Loucy (cell line): ENCODE measurements around the gene POLR2H.

Experiments used
- H2AFZ ChIP-seq: fragments of 200-600 bp; sonication (generic); 2 replicates; pipeline ENCODE4 v1.6.0; 2016; ENCODE audit warnings: antibody characterized with exemption, mild to moderate bottlenecking, low read length, moderate library complexity
- H3F3A ChIP-seq: fragments of 200-600 bp; 2 replicates; pipeline ENCODE4 v1.6.0; 2016; ENCODE audit warnings: antibody characterized with exemption, low read depth, mild to moderate bottlenecking
- H3K27me3 ChIP-seq: fragments of 200-600 bp; sonication (generic); 2 replicates; pipeline ENCODE4 v1.6.1; 2014; ENCODE audit warnings: low read length, mild to moderate bottlenecking; ENCODE audit not compliant: insufficient read depth, poor library complexity, severe bottlenecking
- H3K36me3 ChIP-seq: fragments of 200-600 bp; sonication (generic); 2 replicates; pipeline ENCODE4 v1.6.1; 2016; ENCODE audit warnings: low read length; ENCODE audit not compliant: insufficient read depth
- H3K4me1 ChIP-seq: fragments of 200-600 bp; sonication (generic); 2 replicates; pipeline ENCODE4 v1.5.1; 2014; ENCODE audit warnings: low read length, mild to moderate bottlenecking; ENCODE audit not compliant: insufficient read depth, poor library complexity, severe bottlenecking
- H3K4me2 ChIP-seq: fragments of 200-600 bp; sonication (generic); 2 replicates; pipeline ENCODE4 v1.6.0; 2014; ENCODE audit warnings: antibody characterized with exemption, low read length, low read depth, mild to moderate bottlenecking; ENCODE audit not compliant: poor library complexity, severe bottlenecking
- H3K4me3 ChIP-seq: fragments of 200-600 bp; sonication (generic); 2 replicates; pipeline ENCODE4 v1.5.1; 2014; ENCODE audit warnings: low read length, mild to moderate bottlenecking, mixed read lengths; ENCODE audit not compliant: poor library complexity, severe bottlenecking
- H3K79me2 ChIP-seq: fragments of 200-600 bp; sonication (generic); 2 replicates; pipeline ENCODE4 v1.6.1; 2014; ENCODE audit warnings: low read length; ENCODE audit not compliant: insufficient read depth
- H3K9ac ChIP-seq: fragments of 200-600 bp; sonication (generic); 2 replicates; pipeline ENCODE4 v1.6.0; 2014; ENCODE audit warnings: mild to moderate bottlenecking, low read depth, low read length, moderate library complexity; ENCODE audit not compliant: poor library complexity, severe bottlenecking
- H3K9me2 ChIP-seq: fragments of 200-600 bp; sonication (generic); replicated peaks from 2 replicates; pipeline ENCODE4 v1.6.1; 2016; ENCODE audit warnings: low read depth, low read length, mixed read lengths
- H3K9me3 ChIP-seq: fragments of 200-600 bp; sonication (generic); 2 replicates; pipeline ENCODE4 v1.6.1; 2014; ENCODE audit warnings: mild to moderate bottlenecking, antibody characterized with exemption, low read length, low read depth; ENCODE audit not compliant: insufficient read depth
- H4K20me1 ChIP-seq: fragments of 200-600 bp; sonication (generic); 2 replicates; pipeline ENCODE4 v1.6.0; 2014; ENCODE audit warnings: antibody characterized with exemption, low read length, mild to moderate bottlenecking; ENCODE audit not compliant: insufficient read depth, poor library complexity, severe bottlenecking
- CTCF ChIP-seq: fragments of 200-600 bp; sonication (generic); conservative IDR thresholded peaks from 2 replicates; pipeline ENCODE4 v1.5.1; 2014; ENCODE audit warnings: mild to moderate bottlenecking, antibody characterized with exemption, low read length
- EZH2phosphoT487 ChIP-seq: fragments of 200-600 bp; IDR thresholded peaks from 2 replicates; pipeline ENCODE4 v1.6.1; 2018; ENCODE audit warnings: antibody characterized with exemption, mild to moderate bottlenecking, moderate library complexity, borderline replicate concordance

Gene POLR2H

DNA sequence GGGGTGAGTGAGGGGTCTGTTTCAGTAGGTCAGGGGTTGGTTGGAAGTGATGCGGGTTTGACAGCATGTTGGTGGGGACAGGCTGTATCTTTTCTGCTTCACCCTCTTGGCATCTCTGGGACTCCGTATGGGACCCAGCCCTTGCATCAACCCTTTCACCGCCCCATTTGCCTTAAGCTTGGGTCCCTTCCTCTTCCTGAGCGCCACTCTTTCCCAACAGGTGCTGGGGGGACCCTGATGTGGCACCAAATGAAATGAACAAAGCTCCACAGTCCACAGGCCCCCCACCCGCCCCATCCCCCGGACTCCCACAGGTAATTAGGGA lies 46.0 kb upstream of the POLR2H start:
- Histone ChIP-seq H3K79me2 (peaks cover 60% of the 10 kb centered on the region), H4K20me1 (peaks cover 57% of the 10 kb centered on the region), H3K27me3 (no peaks in the 10 kb centered on the region), H3K4me2 (peak overlapping the region; percentile 99), H3K9me2 (no peaks in the 10 kb centered on the region), H3F3A (no peaks in the 10 kb centered on the region), H3K36me3 (peaks cover 27% of the 10 kb centered on the region; the same call in 1 of the 2 replicates), H3K4me3 (peak overlapping the region; percentile 100), H3K4me1 (peaks cover 29% of the 10 kb centered on the region), H3K9ac (peak overlapping the region; percentile 98), H2AFZ (no peak overlapping the region), H3K9me3 (no peaks in the 10 kb centered on the region)
- no peak for TF ChIP-seq CTCF
- no peak for TF ChIP-seq EZH2phosphoT487

- H3K36me3 ChIP-seq: peaks cover 33% of the 10 kb centered on the region; the same call in 1 of the 2 replicates
- H3K4me3 ChIP-seq: peak overlapping the region; percentile 100
- no peak overlapping the region for H2AFZ ChIP-seq
- peak overlapping the region; percentile 99 for H3K4me2 ChIP-seq
- H3K79me2 ChIP-seq: peaks cover 66% of the 10 kb centered on the region
- no peaks in the 10 kb centered on the region for H3K9me2 ChIP-seq
- TF ChIP-seq EZH2phosphoT487 (no peak), CTCF (no peak)
- peaks cover 29% of the 10 kb centered on the region for H3K4me1 ChIP-seq
- no peaks in the 10 kb centered on the region for H3K27me3 ChIP-seq
- no peaks in the 10 kb centered on the region for H3K9me3 ChIP-seq
- H3K9ac ChIP-seq: peak overlapping the region; percentile 98
- no peaks in the 10 kb centered on the region for H3F3A ChIP-seq
- peaks cover 63% of the 10 kb centered on the region for H4K20me1 ChIP-seq
Measured at GRCh38 chr3:184315871-184316661, 45.4 kb upstream of the POLR2H start.

DNA sequence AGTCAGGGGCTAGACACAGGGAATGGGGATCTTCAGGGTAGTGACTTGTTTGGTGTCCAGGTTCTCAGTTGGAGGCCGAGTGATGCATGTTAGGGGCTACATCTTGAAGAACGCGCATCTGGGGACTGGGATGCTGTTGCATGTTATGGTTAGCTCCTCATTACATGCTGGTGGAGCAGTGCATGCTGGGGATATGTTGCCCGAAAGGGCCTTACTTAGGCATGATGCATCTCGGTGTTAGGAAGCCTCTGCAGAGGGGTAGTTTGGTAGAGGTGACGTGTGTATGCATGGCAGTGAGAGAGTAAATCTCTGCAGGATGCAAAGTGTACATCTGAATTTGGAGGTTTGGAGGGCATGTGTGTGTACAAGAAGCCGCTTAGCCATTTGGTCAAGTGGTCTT lies 44.7 kb upstream of the POLR2H start:
- Histone ChIP-seq H3K9me2 (no peaks in the 10 kb centered on the region), H3K79me2 (peaks cover 73% of the 10 kb centered on the region), H3K9me3 (no peaks in the 10 kb centered on the region), H4K20me1 (peaks cover 70% of the 10 kb centered on the region), H3K4me2 (peak overlapping the region; percentile 99), H3K27me3 (no peaks in the 10 kb centered on the region), H3F3A (no peaks in the 10 kb centered on the region), H3K36me3 (peaks cover 40% of the 10 kb centered on the region; the same call in 1 of the 2 replicates), H2AFZ (no peak overlapping the region), H3K9ac (peak overlapping the region; percentile 98), H3K4me1 (peaks cover 29% of the 10 kb centered on the region), H3K4me3 (peak overlapping the region; percentile 100)
- TF ChIP-seq EZH2phosphoT487 (no peak), CTCF (no peak)
